ENCODE measurements around the gene CARMIL1. TPM values are rescaled to one million over a fixed set of nuclear protein-coding genes. Genes with fewer than 3 reads are reported as not detected.
A peak's percentile ranks its signal among the peaks of the same experiment; 100 is the strongest.

The CARMIL1 gene
- total RNA-seq, 1 experiment from 2014 or later = 23.6 TPM

- Histone ChIP-seq H3K27me3 (ENCODE audit: insufficient read depth, low read length) (no peaks in the 10 kb centered on the region), H2BK20ac (ENCODE audit: low read depth, low read length, poor library complexity, severe bottlenecking) (no peak overlapping the region), H2AFZ (ENCODE audit: low read length) (no peak overlapping the region), H3K4ac (ENCODE audit: low read depth, low read length) (no peak overlapping the region), H3K4me2 (ENCODE audit: insufficient read depth, insufficient read length, low read length) (no peak overlapping the region), H3K18ac (ENCODE audit: insufficient read length, low read depth, low read length) (no peak overlapping the region), H3K79me1 (ENCODE audit: insufficient read depth, low read depth, low read length, poor library complexity, severe bottlenecking) (peaks cover 8% of the 10 kb centered on the region), H3K4me1 (ENCODE audit: insufficient read depth, low read length) (no peaks in the 10 kb centered on the region; the same call in 1 of the 2 replicates), H3K14ac (ENCODE audit: insufficient read depth, low read length) (no peak overlapping the region), H2AK5ac (ENCODE audit: insufficient read length, low read length) (no peak overlapping the region), H3K56ac (ENCODE audit: insufficient read length, low read depth, low read length) (no peak overlapping the region), H4K5ac (ENCODE audit: insufficient read length, low read depth, low read length) (no peak overlapping the region), H3T11ph (ENCODE audit: low read length) (no peak overlapping the region), H2BK120ac (ENCODE audit: low read depth, low read length, poor library complexity, severe bottlenecking) (no peak overlapping the region), H3K23ac (ENCODE audit: insufficient read length, low read depth, low read length) (no peak overlapping the region), H2BK15ac (ENCODE audit: low read depth, low read length) (no peak overlapping the region), H2BK5ac (ENCODE audit: insufficient read length, low read length) (no peak overlapping the region), H4K8ac (replicated peaks; ENCODE audit: insufficient read length, low read depth, low read length) (no peak overlapping the region), H3K9me3 (ENCODE audit: control insufficient read depth, low read depth, low read length) (no peaks in the 10 kb centered on the region), H3K9ac (ENCODE audit: extremely low read depth, insufficient read length, low read length) (no peak overlapping the region), H2BK12ac (ENCODE audit: insufficient read length, low read depth, low read length) (no peak overlapping the region), H3K23me2 (ENCODE audit: insufficient read length, low read depth, low read length, poor library complexity, severe bottlenecking) (no peaks in the 10 kb centered on the region), H3K79me2 (ENCODE audit: insufficient read depth, low read length) (no peaks in the 10 kb centered on the region; the same call in 1 of the 2 replicates), H4K91ac (ENCODE audit: insufficient read length, low read depth, low read length) (no peak overlapping the region), H4K20me1 (ENCODE audit: control insufficient read depth, insufficient read depth, insufficient read length) (no peaks in the 10 kb centered on the region), H3K27ac (ENCODE audit: insufficient read length, low read depth, low read length) (no peak overlapping the region)
- WGBS (ENCODE audit: extremely low coverage, insufficient read length, low lambda C conversion rate) = no CpG with 5 or more reads among the region's 5 CpGs
- Mint-ChIP-seq H3K36me3 (ENCODE audit: insufficient read depth in 1 of 3, low read depth in 3 of 3) (peaks cover 0 to 4% (median under 1%) of the 10 kb centered on the region in 3 experiments; a peak in 3 of 7 replicates), H3K27me3 (ENCODE audit: low read depth) (no peaks in the 10 kb centered on the region), H3K27ac (peak overlapping the region in 1 of 3 experiments; percentile 60; a peak in 3 of 7 replicates), H3K4me1 (peaks cover 26 to 29% of the 10 kb centered on the region in 2 experiments), H3K9me3 (no peaks in the 10 kb centered on the region), H3K4me3 (no peak overlapping the region)
- TF ChIP-seq CTCF (conservative IDR thresholded peaks at IDR 0.05) = no peak
- no peak for DNase-seq
Measured at GRCh38 chr6:25290306-25291060, 11.3 kb downstream of the CARMIL1 start.

Data from H9 (cell line).